K562 (cell line): ENCODE results near the gene GCNA. TPM values are rescaled to one million over a fixed set of nuclear protein-coding genes. Genes with fewer than 3 reads are reported as not detected.

Experiments
- ATAC-seq: fragments of 200-7000 bp; cut with Tn5 transposase; 3 replicates; pipeline ENCODE4 v1.9.1; 2020; ENCODE audit warnings: moderate library complexity
- BruUV-seq: library from RNA; stranded (reverse); fragments of 400-500 nt; replicated peaks from 2 replicates; lab custom pipeline; 2021; lab: Mats Ljungman, UMichigan
- CTCF ChIA-PET: fragments of 300-600 bp; formaldehyde crosslinking; extraction: SDS; loops from one replicate; lab custom pipeline; 2021; ENCODE audit warnings: low intra/inter-chr PET ratio; lab: Yijun Ruan, JAX
- POLR2A ChIA-PET: fragments of 300-600, 350-650 bp; sonication (Branson Sonifier 250); formaldehyde crosslinking; extraction: SDS; loops from one replicate; lab custom pipeline; 2021; ENCODE audit warnings: antibody characterized with exemption, inconsistent platforms; lab: Yijun Ruan, JAX
- DNase-seq, 4 experiments: peaks; one replicate each; pipeline versions ENCODE4 v3.0.0 to v3.0.0-alpha.2; 2011 to 2018; ENCODE audit warnings: low spot score in 3 of 4, mixed read lengths in 3 of 4; ENCODE audit errors: extremely low read depth in 1 of 4
- FAIRE-seq: peaks from 2 replicates; lab custom pipeline; 2011; peaks lifted over from hg19 to GRCh38; lab: Jason Lieb, UNC
- H2AFZ ChIP-seq: 2 replicates; pipeline ENCODE4 v1.6.0; 2011; ENCODE audit warnings: low read depth, low read length, control low read depth, inconsistent platforms
- H3K27ac ChIP-seq: fragments of 200-600 bp; 3 replicates; pipeline ENCODE4 v1.8.0; 2011; ENCODE audit warnings: low read depth, mild to moderate bottlenecking, control low read depth, inconsistent platforms, low read length, moderate library complexity, mixed read lengths; ENCODE audit errors: extremely low read depth
- H3K27me3 ChIP-seq, 2 experiments: fragments of 300-600 bp in 1 of 2; 2 replicates in 1 of 2; 3 replicates in 1 of 2; pipeline versions ENCODE4 v1.6.0 to v1.8.0; 2011; ENCODE audit warnings: inconsistent platforms in 2 of 2, low read length in 2 of 2, mild to moderate bottlenecking in 1 of 2, mixed read lengths in 1 of 2, moderate library complexity in 1 of 2; ENCODE audit not compliant: control insufficient read depth in 2 of 2, insufficient read depth in 2 of 2
- H3K36me3 ChIP-seq: fragments of 300-600 bp; 3 replicates; pipeline ENCODE4 v1.8.0; 2011; ENCODE audit warnings: mild to moderate bottlenecking, low read length, inconsistent platforms; ENCODE audit not compliant: control insufficient read depth, insufficient read depth
- H3K4me1 ChIP-seq, 2 experiments: fragments of 200-600 bp in 1 of 2; replicated peaks in 1 of 2; 2 replicates in 1 of 2; 3 replicates in 1 of 2; pipeline versions ENCODE4 v1.5.1 to v1.8.0; 2011; ENCODE audit warnings: inconsistent platforms in 2 of 2, low read length in 2 of 2, mild to moderate bottlenecking in 1 of 2, mixed read lengths in 1 of 2, moderate library complexity in 1 of 2; ENCODE audit not compliant: control insufficient read depth in 2 of 2, insufficient read depth in 2 of 2
- H3K4me2 ChIP-seq: 2 replicates; pipeline ENCODE4 v1.6.1; 2011; ENCODE audit warnings: low read length, control low read depth, inconsistent platforms, mixed read lengths; ENCODE audit not compliant: insufficient read depth
- H3K4me3 ChIP-seq: fragments of 200-600 bp; sonication (generic), shearing (Covaris generic); 2 replicates; pipeline ENCODE4 v1.5.1; 2016; ENCODE audit warnings: control low read depth, inconsistent platforms
- H3K79me2 ChIP-seq: fragments of 200-600 bp; 3 replicates; pipeline ENCODE4 v1.8.0; 2011; ENCODE audit warnings: low read length, inconsistent platforms; ENCODE audit not compliant: control insufficient read depth, insufficient read depth
- H3K9ac ChIP-seq, 2 experiments: 2 replicates each; pipeline versions ENCODE4 v1.6.0 to v1.6.1; 2011; ENCODE audit warnings: low read depth in 2 of 2, low read length in 2 of 2, control low read depth in 1 of 2, inconsistent platforms in 1 of 2, mild to moderate bottlenecking in 1 of 2, mixed read lengths in 1 of 2; ENCODE audit not compliant: insufficient read depth in 1 of 2
- H3K9me1 ChIP-seq: one replicate; pipeline ENCODE4 v1.6.0; 2011; ENCODE audit warnings: inconsistent platforms, mild to moderate bottlenecking, low read length, moderate library complexity; ENCODE audit not compliant: control insufficient read depth, insufficient read depth
- H3K9me3 ChIP-seq: replicated peaks from 2 replicates; pipeline ENCODE4 v1.5.1; 2011; ENCODE audit warnings: low read depth, low read length, inconsistent platforms; ENCODE audit not compliant: control insufficient read depth, insufficient read depth
- H4K20me1 ChIP-seq: replicated peaks from 2 replicates; pipeline ENCODE4 v1.6.1; 2011; ENCODE audit warnings: low read length, inconsistent platforms, mixed read lengths; ENCODE audit not compliant: control insufficient read depth, insufficient read depth
- ARID3B ChIP-seq: fragments of 250-450 bp; sonication (Bioruptor Pico); IDR thresholded peaks from 2 replicates; pipeline ENCODE4 v1.4.0; 2020; ENCODE audit warnings: borderline replicate concordance
- CBX3 ChIP-seq, 2 experiments: IDR thresholded peaks; 1 replicate in 1 of 2; 2 replicates in 1 of 2; pipeline ENCODE4 v1.6.1; 2012; ENCODE audit warnings: inconsistent platforms in 2 of 2, low read length in 2 of 2, borderline replicate concordance in 1 of 2, control low read depth in 1 of 2
- MEF2A ChIP-seq: IDR thresholded peaks from 2 replicates; pipeline ENCODE4 v1.6.1; 2011; ENCODE audit warnings: low read depth, mild to moderate bottlenecking, low read length, moderate library complexity; ENCODE audit not compliant: control insufficient read depth
- MTF1 ChIP-seq: fragments of 250-450 bp; sonication (Bioruptor Pico); IDR thresholded peaks from 2 replicates; pipeline ENCODE4 v1.9.0; 2021; ENCODE audit warnings: moderate library complexity, mild to moderate bottlenecking, inconsistent platforms, borderline replicate concordance
- MXD1 ChIP-seq: fragments of 250-450 bp; sonication (Bioruptor Pico); IDR thresholded peaks from 2 replicates; pipeline ENCODE4 v1.8.0; 2021; ENCODE audit warnings: borderline replicate concordance, mild to moderate bottlenecking, moderate library complexity; ENCODE audit not compliant: poor library complexity, severe bottlenecking
- NR0B1 ChIP-seq: fragments of 450-650 bp; IDR thresholded peaks from one replicate; pipeline ENCODE4 v1.6.1; 2018; ENCODE audit warnings: mild to moderate bottlenecking, moderate library complexity; ENCODE audit not compliant: partially characterized antibody
- SRSF1 ChIP-seq: fragments of 200-400 bp; formaldehyde crosslinking; IDR thresholded peaks from 2 replicates; pipeline ENCODE4 v1.6.1; 2017; ENCODE audit warnings: mild to moderate bottlenecking, low read depth, low read length, moderate library complexity
- SRSF9 ChIP-seq: fragments of 200-400 bp; formaldehyde crosslinking; IDR thresholded peaks from 2 replicates; pipeline ENCODE4 v1.6.1; 2017; ENCODE audit warnings: low read depth, low read length, borderline replicate concordance
- TCF7L2 ChIP-seq: fragments of 150-350 bp; IDR thresholded peaks from 2 replicates; pipeline ENCODE4 v1.6.1; 2016; ENCODE audit warnings: low read depth, mild to moderate bottlenecking, low read length, moderate library complexity
- USF2 ChIP-seq: sonication (generic); formaldehyde crosslinking; IDR thresholded peaks from 2 replicates; pipeline ENCODE4 v1.5.0; 2020; ENCODE audit warnings: missing genetic modification reagents
- ZNF408 ChIP-seq: fragments of 250-450 bp; sonication (Bioruptor Pico); IDR thresholded peaks from 2 replicates; pipeline ENCODE4 v1.4.0; 2020; ENCODE audit warnings: low read depth, mild to moderate bottlenecking, moderate library complexity
- WGBS: fragments of 100-300 bp; shearing (Covaris generic); methylation state at CpG from one replicate; pipeline ENCODE4 v1.1.6; 2016; ENCODE audit warnings: low coverage, mixed read lengths; ENCODE audit not compliant: insufficient coverage; ENCODE audit errors: missing lambda C conversion rate; 5-methylcytosine and 5-hydroxymethylcytosine counted together
- in situ Hi-C: fragments of 300-500 bp; cut with MboI; formaldehyde crosslinking; loops from 4 replicates; pipeline ENCODE4 v1.15.0; 2018; ENCODE audit warnings: inconsistent platforms, mixed read lengths
- intact Hi-C: fragments of 100-400 bp; cut with micrococcal nuclease; formaldehyde crosslinking; loops from 2 replicates; pipeline ENCODE4 v1.14.2; 2022
- polyA plus RNA-seq, 8 experiments: library from polyadenylated mRNA; depleted of rRNA in 4 of 8; stranded (reverse) in 5 of 8; unstranded in 3 of 8; fragments of >200 nt; fragmentation: Nextera tagmentation in 2 of 8; fragmentation: Illumina TruSeq in 1 of 8; extraction: Ambion mirVana in 2 of 8; extraction: Trizol in 1 of 8; gene quantifications; 2 replicates each; pipeline versions ENCODE4 v1.2.1 to v1.2.3, GENCODE V29; 2011 to 2014; ENCODE audit warnings: inconsistent platforms in 1 of 8, missing spikeins in 1 of 8
- total RNA-seq, 7 experiments: library from RNA; depleted of rRNA in 6 of 7; stranded (reverse); fragments of >200 nt in 6 of 7; fragmentation: Illumina TruSeq in 2 of 7; extraction: Trizol in 2 of 7; gene quantifications; 2 replicates each; pipeline versions ENCODE4 v1.2.1 to v1.2.3, GENCODE V29; 2011 to 2021; ENCODE audit warnings: low replicate concordance in 1 of 7

Gene GCNA
- total and polyA plus RNA-seq, 9 of the 15 experiments (the other 6 are each of a cell fraction or from before 2014, with no cell fraction given) = 0.27 to 1.5 (median 0.86) TPM

GRCh38 chrX:71638409-71638808, 60.2 kb downstream of the GCNA start:
- intact Hi-C loops = no loop called here
- in situ Hi-C loops = no loop called here
- no peak overlapping the region for H3K27ac ChIP-seq
- no peak for TF ChIP-seq MTF1 (CRISPR knock-in tag)
- TF ChIP-seq SRSF9 = no peak
- no peak for TF ChIP-seq ARID3B (CRISPR knock-in tag)
- TF ChIP-seq ZNF408 (CRISPR knock-in tag) = no peak
- no peak for TF ChIP-seq USF2
- no peak for TF ChIP-seq SRSF1
- TF ChIP-seq MEF2A = no peak
- TF ChIP-seq NR0B1 = no peak
- no peak for TF ChIP-seq MXD1 (CRISPR knock-in tag)
- no peak for TF ChIP-seq TCF7L2
- no peak for TF ChIP-seq CBX3 (IDR thresholded peaks at IDR 0.05; ENCODE audit: borderline replicate concordance in 1 of 2, low read length in 2 of 2)
- TF ChIP-seq, all 486 proteins: peak for 0
- no TSS peak for BruUV-seq
- no peaks in the 10 kb centered on the region; a peak in 1 of 5 replicates for H3K4me1 ChIP-seq
- no peaks in the 10 kb centered on the region for H3K27me3 ChIP-seq
- no peak overlapping the region; the same call in 1 of the 2 replicates for H3K4me2 ChIP-seq
- H3K9me3 ChIP-seq = no peaks in the 10 kb centered on the region
- H3K9me1 ChIP-seq = no peaks in the 10 kb centered on the region
- H2AFZ ChIP-seq = no peak overlapping the region
- WGBS = 0% methylated on average over 4 of the region's 4 CpGs
- ChIA-PET CTCF (no interaction called here), POLR2A (no interaction called here)
- DNase-seq = no peak
- no peaks in the 10 kb centered on the region for H3K36me3 ChIP-seq
- no peak for FAIRE-seq
- H3K79me2 ChIP-seq = no peaks in the 10 kb centered on the region
- H3K9ac ChIP-seq = no peak overlapping the region
- H4K20me1 ChIP-seq = no peaks in the 10 kb centered on the region
- no peak for ATAC-seq
- H3K4me3 ChIP-seq = no peak overlapping the region
